Smooth muscle cell (in vitro differentiated cells): ENCODE measurements around the gene LRRC43. TPM values are rescaled to one million over a fixed set of nuclear protein-coding genes. Genes with fewer than 3 reads are reported as not detected.
A peak's percentile ranks its signal among the peaks of the same experiment; 100 is the strongest.

Experiments
- polyA plus RNA-seq: library from polyadenylated mRNA; unstranded; fragments of >200 nt; fragmentation: Nextera tagmentation; extraction: Ambion mirVana; gene quantifications from 2 replicates; pipeline ENCODE4 v1.2.1, GENCODE V29; 2016
- small RNA-seq: library from RNA; depleted of rRNA; stranded (forward); fragments of <200 nt; gene quantifications from one replicate; pipeline ENCODE3, GENCODE V24; 2014
- total RNA-seq: library from RNA; depleted of rRNA; stranded (reverse); fragments of >200 nt; gene quantifications from 2 replicates; pipeline ENCODE4 v1.2.3, GENCODE V29; 2014

LRRC43 gene
- total and polyA plus RNA-seq, 2 experiments from 2014 or later, result 0.38 TPM; not detected in 1

Small RNAs within 50 kb of the gene (small RNA-seq; reads per million reads assigned to genes)
- gene DIABLO, result 1.9 reads per million, percentile 43 among the genes with 10 or more reads in this experiment

Other genes starting within 250 kb of the LRRC43 start
- gene BCL7A, start 161.2 kb upstream of the LRRC43 start, total RNA-seq, result 2.7 and 4.3 TPM in 2 replicates
- gene BCL7A, start 161.2 kb upstream of the LRRC43 start, polyA plus RNA-seq, result 3.0 and 5.7 TPM in 2 replicates
- gene MLXIP, start 104.4 kb upstream of the LRRC43 start, total RNA-seq, result 7.6 and 11.8 TPM in 2 replicates
- gene MLXIP, start 104.4 kb upstream of the LRRC43 start, polyA plus RNA-seq, result 15.3 and 24.7 TPM in 2 replicates
- gene IL31, start 8.9 kb upstream of the LRRC43 start, total RNA-seq, result not detected in 2 replicates
- not detected in 2 replicates for gene IL31, start 8.9 kb upstream of the LRRC43 start, polyA plus RNA-seq
- gene B3GNT4, start 20.6 kb downstream of the LRRC43 start, total RNA-seq, result not detected in 2 replicates
- gene B3GNT4, start 20.6 kb downstream of the LRRC43 start, polyA plus RNA-seq, result 0.93 and 3.2 TPM in 2 replicates
- 68.8 and 72.4 TPM in 2 replicates for gene DIABLO, start 42.9 kb downstream of the LRRC43 start, total RNA-seq
- 76.2 and 82.6 TPM in 2 replicates for gene DIABLO, start 42.9 kb downstream of the LRRC43 start, polyA plus RNA-seq
- 16.9 and 29.2 TPM in 2 replicates for gene VPS33A, start 83.4 kb downstream of the LRRC43 start, total RNA-seq
- 23.5 and 28.5 TPM in 2 replicates for gene VPS33A, start 83.4 kb downstream of the LRRC43 start, polyA plus RNA-seq
- 40.4 and 42.2 TPM in 2 replicates for gene CLIP1, start 239.5 kb downstream of the LRRC43 start, total RNA-seq
- 15.3 and 24.0 TPM in 2 replicates for gene CLIP1, start 239.5 kb downstream of the LRRC43 start, polyA plus RNA-seq